Adrenal gland (tissue), 5 donors: ENCODE data around the gene NCLN.

Experiments used
- POLR2A ChIP-seq, 2 donors: fragments of 450-650 bp; IDR thresholded peaks; one replicate each; pipeline ENCODE4 v1.6.1; 2017; ENCODE audit warnings: antibody characterized with exemption in 2 of 2, mild to moderate bottlenecking in 2 of 2, moderate library complexity in 1 of 2
- TF ChIP-seq, protein P1 (sequence below), 6 experiments: fragments of 450-650 bp in 4 of 6; fragments of 200-600 bp in 2 of 6; sonication (generic) in 1 of 6; IDR thresholded peaks; 1 replicate in 5 of 6; 2 replicates in 1 of 6; pipeline versions ENCODE4 v1.5.1 to v1.8.0; 2016 to 2021; ENCODE audit warnings: antibody characterized with exemption in 6 of 6, mild to moderate bottlenecking in 2 of 6, moderate library complexity in 1 of 6
- donor health status: DM: no; HTN: no; CAD: no.

GRCh38 chr19:3187662-3188511, 2.2 kb downstream of the NCLN start:
- no peak for TF ChIP-seq POLR2A (IDR thresholded peaks at IDR 0.05)
- TF ChIP-seq, protein P1, sequence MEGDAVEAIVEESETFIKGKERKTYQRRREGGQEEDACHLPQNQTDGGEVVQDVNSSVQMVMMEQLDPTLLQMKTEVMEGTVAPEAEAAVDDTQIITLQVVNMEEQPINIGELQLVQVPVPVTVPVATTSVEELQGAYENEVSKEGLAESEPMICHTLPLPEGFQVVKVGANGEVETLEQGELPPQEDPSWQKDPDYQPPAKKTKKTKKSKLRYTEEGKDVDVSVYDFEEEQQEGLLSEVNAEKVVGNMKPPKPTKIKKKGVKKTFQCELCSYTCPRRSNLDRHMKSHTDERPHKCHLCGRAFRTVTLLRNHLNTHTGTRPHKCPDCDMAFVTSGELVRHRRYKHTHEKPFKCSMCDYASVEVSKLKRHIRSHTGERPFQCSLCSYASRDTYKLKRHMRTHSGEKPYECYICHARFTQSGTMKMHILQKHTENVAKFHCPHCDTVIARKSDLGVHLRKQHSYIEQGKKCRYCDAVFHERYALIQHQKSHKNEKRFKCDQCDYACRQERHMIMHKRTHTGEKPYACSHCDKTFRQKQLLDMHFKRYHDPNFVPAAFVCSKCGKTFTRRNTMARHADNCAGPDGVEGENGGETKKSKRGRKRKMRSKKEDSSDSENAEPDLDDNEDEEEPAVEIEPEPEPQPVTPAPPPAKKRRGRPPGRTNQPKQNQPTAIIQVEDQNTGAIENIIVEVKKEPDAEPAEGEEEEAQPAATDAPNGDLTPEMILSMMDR (IDR thresholded peaks at IDR 0.05), result no peak
